RCC 7860 (cell line): Measurements from ENCODE around the gene ZC3H13.

ENCODE experiments used
- DNase-seq: peaks from one replicate; pipeline ENCODE4 v3.0.0-alpha.2; 2015; ENCODE audit warnings: low spot score
- FAIRE-seq: peaks from 2 replicates; lab custom pipeline; 2012; peaks lifted over from hg19 to GRCh38; lab: Jason Lieb, UNC

ZC3H13 gene

DNA sequence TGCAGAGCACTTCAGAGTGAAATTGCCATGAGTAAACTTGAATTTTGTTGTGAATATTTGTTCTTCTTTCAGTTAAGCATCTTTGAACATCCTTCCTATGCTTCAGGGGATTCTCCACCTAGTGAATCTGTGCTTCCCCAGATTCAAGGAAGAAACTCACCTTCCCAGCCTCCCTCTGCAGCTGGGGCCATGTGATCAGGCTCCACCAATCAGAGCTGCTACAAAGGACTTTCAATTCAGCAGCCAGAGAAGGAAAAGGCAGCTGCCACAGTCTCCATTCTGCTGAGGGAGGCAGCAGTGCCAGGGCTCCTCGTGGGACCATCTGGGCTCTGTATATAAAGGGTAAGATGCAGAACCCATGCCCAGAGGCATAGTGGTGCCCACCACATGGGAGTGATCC, 111.3 kb downstream of the ZC3H13 start:
- FAIRE-seq = no peak
- DNase-seq = no peak

DNA sequence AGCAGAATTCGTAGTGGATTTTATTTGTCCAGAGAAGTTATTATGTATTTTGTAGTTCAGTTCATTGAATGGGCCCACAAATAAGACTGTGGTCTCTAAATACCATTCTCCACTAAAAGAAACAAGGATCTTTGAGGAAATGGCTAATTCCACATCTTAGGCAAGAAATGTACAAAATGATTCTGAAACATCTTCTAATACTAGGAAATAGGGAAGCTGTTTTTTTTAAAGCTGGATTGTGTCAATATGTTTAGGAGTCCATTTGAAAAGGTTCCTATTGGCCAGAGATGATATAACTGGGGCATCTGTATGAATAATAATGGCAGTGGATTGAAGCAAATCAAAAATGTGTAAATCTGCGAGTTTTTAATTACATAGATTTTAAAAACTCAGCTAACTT, 112.5 kb downstream of the ZC3H13 start:
- FAIRE-seq (no peak), DNase-seq (no peak)

DNA sequence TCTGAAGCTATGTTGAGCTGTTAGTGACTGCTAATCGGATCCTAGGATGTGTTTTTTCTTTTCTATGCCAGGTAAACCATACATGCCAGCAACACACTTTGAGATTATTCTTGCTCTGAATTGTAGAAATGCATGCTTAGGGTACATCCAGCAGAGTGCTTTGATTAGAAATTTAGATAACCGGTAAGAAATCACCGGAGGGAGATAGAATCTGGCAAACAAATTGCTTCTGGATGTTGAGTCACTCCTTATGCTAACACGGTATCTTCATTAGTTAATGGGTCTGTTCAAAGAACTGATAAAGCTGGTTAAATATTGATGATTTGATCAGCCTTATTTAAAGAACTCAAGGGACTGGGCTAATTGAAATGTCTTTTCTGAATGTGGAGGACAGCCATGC, 115.9 kb downstream of the ZC3H13 start:
- DNase-seq = no peak
- FAIRE-seq = no peak

DNA sequence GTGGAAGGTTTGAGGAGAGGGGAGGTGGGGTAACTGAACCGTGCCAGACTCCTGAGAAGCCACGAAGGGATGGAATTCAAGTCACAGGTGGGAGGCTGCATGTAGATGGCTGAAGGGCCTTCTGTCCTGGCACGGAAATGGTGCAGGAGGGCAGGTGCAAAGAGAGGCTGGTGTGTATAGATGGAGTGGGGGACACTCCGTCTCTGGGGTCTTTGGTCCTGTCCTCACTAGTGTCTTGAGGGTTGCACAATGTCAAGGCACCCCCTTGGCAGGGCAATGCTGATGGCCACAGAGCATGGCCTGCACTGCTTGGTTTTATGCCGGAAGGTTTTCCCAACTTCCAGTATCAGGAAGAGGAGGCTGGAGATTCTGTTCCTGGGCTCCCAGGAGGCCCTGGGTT, 118.3 kb downstream of the ZC3H13 start:
- DNase-seq (no peak), FAIRE-seq (no peak)

DNA sequence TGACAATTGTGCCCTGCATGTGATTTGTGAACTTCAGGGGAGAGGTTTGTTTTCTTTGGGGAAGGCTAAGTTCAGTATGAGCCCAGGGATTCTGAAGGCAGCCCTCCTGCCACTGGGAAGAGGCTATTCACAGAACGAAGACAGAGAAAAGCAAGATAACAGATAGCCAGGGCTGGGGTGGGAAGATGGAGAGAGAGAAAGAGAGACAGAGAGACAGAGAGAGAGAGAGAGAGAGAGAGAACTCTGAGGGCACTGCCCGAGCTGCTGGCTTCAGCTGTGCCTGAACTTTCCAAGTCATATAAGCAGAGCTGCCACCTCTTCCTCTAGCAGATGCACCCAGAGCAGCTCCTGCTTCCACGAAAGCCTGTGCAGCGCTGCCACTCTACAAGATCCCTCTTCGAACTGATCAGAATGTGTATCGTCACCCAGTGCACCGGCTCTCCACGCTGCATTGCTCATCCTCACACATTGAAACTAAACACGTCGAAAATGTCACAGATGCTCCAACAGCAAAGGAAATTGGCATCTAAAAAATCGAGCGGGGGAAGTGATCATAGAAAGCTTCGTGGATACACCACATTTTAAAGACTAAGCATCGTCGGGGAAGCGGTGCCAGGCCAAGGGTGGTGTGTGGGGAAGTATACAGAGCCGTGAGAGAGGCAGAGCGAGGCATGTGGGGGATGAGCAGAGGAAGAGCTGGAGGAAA, 119.2 kb downstream of the ZC3H13 start:
- FAIRE-seq = no peak
- no peak for DNase-seq

DNA sequence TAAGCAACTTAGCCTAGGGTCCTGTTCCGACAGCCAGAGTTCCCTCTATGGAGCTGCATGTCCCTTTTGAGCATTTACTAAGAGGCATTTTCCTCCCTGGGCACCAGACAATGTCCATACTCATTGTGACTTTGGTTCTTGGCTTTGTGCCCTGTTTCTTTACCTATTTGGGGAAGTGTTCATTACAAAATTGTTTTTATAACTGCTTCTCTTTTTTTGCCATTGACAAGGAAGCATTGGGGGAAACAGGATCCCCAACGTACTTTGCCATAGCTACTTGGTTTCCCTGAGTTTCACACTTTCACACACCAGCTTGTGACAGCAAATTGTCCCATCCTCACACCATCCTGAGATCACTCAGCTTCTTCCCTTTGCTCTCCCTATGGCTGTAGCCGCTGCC, 119.9 kb downstream of the ZC3H13 start:
- DNase-seq (no peak), FAIRE-seq (no peak)

DNA sequence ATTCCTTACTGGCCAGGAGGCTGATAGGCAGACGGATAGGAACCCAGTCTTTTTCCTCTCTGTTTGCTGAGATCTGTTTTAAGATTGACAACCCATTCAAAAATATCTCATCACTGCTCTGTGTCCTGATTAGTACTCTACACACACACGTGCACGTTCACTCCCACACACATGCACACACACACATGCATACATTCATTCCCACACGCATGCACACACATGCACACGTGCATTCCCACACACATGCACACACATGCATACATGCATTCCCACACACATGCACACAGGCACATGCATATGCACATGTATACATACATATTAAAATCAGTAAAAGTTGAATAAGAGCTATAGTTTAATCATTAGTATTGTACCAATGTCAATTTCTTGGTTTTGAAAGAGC, 120.4 kb downstream of the ZC3H13 start:
- DNase-seq (no peak), FAIRE-seq (no peak)

DNA sequence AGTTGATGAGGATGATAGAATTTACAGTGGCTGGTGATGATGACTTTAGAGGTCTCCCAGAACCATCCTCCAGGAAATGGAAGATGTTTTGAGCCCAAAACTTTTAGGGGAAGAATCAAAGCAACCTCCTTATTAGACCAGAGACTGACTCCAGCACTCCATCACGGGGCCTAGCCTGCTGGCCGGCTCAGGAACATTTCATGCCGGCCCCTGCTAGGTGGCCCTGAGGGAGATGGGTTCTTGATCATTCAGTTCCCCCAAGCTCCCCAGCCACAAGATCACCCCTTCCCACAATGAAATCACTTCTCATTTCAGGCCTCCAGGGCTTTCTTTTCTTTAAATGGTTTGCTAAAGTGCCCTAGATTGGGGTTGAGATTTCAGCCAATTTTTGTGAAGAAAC, 121.3 kb downstream of the ZC3H13 start:
- DNase-seq (no peak), FAIRE-seq (no peak)

DNA sequence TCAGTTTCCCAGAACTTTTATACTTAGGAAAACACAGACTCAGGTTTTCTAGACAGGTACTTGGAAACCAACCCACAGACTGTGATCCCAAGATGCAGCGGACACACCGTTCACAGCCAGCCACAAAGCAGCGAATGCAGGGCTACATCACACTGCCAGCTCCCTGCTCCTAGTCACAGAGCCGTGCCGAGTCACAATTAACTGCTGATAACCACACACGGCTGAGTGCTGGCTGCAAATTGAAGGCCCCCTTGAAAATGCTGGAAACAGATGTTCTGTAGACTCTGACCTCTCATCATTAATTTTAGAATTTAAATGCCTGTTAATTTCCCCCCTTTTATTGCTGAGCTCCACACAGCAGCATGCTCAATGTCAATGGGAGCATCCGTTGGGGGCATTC, 122.4 kb downstream of the ZC3H13 start:
- DNase-seq (no peak), FAIRE-seq (no peak)

DNA sequence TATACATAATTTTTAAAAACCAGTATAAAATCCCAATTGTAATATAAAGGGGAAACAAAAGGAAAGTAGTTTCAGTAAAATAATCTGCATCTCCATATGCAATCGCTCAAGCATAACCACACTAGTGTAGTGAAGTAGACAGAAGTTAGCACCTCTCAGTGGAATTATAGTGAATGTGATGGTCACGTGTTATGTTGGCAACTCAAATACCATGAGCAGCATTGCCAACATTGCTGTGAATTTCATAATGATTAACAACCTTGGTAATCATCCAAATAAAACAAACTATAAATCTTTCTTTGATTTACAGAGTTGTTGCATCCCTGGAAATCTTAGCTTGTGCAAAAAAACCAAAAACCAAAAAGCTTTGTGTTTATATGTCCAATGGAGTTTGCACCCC, 123.7 kb downstream of the ZC3H13 start:
- no peak for DNase-seq
- FAIRE-seq = no peak

DNA sequence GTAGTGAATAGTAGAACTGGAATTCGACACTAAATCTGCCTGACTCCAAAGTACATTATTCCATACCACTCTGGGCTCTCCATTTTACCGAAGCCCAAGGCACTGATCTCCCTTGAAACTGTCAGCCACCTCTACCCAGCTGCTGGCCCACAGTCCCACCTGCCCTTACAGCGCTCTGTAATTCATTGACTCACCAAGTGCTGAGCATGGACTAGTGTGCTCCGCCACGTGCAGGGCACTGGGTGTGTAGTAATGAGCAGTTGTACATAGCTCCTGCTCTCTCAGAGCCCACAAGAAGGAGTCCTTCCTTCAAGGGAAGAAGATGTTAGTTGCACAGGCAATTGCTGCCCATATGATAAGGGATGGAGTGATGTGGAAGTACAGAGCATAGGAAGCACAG, 124.4 kb downstream of the ZC3H13 start:
- FAIRE-seq = no peak
- no peak for DNase-seq

DNA sequence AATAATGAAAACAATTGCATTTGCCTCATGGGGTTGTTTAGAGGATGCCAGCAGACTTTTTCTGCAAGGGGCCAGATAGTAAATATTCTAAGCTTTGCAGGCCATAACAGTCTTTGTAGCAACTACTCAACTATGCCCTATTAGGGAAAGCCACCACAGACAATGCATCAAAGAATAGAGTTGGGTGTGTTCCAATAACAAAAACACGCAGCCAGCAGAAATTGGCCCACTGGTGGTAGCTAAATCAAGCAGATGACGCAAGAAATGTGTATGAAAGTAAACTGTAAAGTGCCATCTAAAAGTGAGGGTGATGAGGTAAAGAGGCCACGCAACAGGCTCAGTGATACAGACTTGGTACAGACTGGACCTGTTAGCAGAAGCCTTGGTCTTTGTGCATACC, 125.8 kb downstream of the ZC3H13 start:
- FAIRE-seq (no peak), DNase-seq (no peak)

DNA sequence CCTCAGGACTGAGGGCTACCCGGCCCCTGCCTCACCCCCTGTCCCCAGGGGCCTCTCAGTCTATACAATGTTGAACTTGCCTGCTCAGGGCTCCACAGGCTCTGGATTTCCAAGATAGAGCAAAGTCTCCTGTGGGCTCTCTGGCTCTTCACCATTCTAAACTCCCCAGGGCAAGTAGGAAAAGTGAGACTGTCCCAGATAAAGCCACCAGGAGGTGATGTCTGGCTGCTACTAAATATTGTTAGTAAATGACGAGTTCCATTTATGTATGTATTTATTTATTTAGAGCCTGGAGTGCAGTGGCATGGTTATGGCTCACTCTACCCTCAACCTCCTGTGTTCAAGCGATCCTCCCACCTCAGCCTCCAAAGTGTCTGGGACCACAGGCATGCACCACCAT, 127.4 kb downstream of the ZC3H13 start:
- DNase-seq (no peak), FAIRE-seq (no peak)

DNA sequence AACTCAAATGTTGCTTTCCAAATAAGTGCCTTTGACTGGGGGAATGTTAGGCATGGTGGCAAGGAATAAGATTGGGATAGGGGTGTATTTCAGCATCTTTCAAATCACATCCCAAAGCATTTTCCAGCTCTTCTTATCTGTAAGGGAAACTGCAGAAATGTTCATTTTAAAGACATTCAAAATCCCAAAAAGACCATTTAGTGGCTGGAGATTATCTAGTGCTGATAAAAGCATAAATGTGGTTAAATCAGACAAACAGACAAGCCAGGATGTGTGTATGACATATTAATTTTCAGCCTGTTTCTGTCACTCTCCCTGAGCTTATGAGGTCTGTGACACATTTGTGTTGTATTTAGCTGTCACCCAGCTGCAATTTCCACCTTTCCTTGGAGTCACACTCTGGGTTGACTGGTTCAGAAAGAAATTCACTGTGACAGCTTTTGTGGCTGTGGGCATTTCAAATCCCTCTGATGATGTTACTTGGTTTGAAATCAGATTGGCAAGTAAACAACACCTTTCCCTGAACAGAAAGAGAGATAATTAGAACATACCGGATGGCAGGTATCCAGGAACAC, 131.3 kb downstream of the ZC3H13 start:
- no peak for FAIRE-seq
- no peak for DNase-seq

DNA sequence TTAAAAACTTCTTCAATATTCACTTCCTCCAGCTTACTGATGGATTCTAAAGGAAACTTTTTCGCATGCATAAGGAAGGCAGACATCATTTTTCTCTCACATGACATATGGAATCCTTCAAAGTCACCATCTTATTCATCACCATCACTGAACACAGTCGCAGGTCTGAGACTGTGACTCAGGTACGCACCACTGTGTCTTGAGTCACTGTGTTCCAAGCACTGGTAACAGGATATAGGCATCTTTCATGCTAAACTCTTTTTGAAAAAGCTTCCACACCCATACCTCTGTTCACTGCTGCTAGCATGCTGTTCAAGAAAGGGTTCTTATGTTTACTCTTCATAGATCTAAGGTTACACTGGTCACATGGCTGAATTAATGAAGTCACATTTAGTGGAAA, 133.9 kb downstream of the ZC3H13 start:
- FAIRE-seq (no peak), DNase-seq (no peak)

DNA sequence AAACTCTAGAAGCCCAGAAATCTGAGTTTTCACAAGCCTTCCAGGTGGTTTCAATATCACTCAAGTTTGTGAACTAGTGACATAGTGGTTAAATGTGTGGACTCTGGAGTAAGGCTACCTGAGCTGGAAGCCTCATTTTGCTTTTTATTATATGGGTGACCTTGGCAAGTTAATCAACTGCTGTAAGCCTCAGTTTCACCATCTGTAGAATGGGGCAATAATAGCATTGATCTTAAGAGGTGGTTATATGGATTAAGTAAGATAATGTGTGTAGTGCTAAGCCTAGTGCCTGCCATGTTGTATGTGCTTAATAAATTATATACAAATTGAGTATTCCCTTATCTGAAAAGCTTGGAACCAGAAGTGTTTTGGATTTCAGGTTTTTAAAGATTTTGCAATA, 135.5 kb downstream of the ZC3H13 start:
- DNase-seq (no peak), FAIRE-seq (no peak)

DNA sequence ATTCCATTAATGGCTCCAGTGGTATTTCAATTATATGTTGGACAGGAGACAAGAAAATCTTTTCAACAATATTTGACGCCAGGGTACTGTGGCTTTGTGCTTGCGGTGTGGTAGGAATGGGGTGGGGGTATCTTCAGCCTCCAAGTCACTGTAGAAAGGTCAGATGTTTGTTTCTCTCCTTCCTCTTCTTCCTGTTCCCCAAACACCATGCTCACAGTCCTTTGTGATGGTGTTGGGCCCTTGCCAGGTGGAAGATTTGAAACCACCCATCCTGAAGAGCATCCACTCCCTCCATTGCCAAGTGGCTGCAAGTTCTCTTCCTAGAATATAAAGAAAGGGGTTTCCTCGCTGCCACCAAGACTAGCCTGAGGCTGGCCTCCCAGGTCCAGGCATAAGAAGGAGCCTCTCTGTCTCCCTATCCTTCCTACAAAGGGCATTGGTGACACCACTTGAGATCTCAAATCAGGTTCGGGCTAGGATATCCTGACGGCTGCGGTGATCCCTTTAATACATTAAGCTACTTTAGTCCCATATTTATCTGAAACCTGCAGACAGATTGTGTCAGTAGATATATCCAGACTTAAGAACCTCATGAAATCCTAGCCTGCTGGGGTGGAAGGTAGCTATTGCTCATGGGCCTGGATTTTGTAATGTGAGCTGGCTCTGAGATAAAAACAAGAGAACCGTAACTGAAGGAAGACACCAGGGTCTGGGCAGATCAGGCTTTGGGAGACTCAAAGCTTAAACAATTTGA, 136.7 kb downstream of the ZC3H13 start:
- DNase-seq (no peak), FAIRE-seq (no peak)

DNA sequence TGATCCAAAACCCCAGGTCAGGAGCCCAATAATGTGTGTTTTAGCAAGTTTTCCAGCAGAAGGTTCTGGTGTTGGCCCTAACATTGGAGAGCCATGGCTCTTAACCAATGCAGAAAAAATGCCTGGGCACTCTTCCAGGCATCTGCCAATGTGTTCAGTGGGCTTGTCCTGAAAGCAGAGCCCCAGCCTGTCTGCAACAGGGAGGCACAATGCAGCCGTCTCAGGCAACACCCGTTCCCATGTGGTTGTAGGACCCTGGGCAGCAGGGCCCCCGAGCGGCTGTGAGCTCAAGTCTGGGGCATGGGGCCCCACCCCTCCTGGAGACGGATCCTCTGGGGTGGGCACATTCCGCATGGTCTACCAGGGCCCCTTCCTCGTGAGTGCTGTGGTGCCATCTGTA, 142.9 kb downstream of the ZC3H13 start:
- no peak for FAIRE-seq

DNA sequence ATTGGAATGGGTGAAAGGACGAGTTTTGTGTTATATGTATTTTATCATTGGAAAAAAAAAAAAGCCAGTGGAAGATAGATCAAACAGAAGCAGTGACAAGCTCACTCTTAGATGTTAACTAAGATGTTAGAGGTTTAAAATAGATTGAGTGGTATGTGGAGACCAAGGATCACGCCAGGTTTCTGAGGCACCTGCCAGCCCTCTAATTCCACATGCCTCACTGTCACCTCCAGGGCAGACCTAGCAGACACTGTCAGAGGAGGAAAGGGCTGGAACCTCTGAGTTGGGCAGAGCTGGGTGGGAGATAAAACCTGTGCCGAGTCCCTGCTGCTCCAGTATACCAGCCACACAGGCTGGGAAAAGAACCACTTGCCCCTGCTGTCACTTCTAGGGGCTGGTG, 143.5 kb downstream of the ZC3H13 start:
- DNase-seq = no peak
- no peak for FAIRE-seq

More for the DNA sequence above, 142.9 kb downstream of the ZC3H13 start:
- no peak for DNase-seq

DNA sequence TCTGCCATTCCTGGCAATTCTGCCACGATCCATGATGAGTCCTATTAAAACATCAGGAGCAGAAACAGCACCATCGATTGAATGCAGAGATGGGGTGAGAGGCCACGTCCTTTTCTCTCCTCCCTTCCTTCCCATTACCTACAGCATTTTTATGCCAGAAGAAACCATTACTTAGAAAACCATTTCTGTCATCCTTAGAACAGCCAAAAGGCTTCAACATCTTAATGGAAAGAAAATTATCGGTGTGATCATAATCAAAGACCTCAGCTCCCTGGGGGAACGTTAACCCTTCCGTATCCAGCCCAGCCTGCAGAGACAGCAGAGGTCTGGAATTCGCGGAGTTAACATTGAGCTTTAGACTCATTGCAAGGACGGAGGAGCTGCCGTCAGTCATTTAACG, 145.0 kb downstream of the ZC3H13 start:
- no peak for FAIRE-seq
- DNase-seq = no peak
